PC-9 (cell line): Measurements from ENCODE around the gene JMJD1C.

ENCODE experiments used
- EZH2 ChIP-seq: fragments of 200-600 bp; sonication (generic); IDR thresholded peaks from 2 replicates; pipeline ENCODE4 v1.8.0; 2017; ENCODE audit warnings: antibody characterized with exemption, low read depth
- TF ChIP-seq, protein P1 (sequence below): fragments of 200-600 bp; sonication (generic); conservative IDR thresholded peaks from 2 replicates; pipeline ENCODE4 v1.6.1; 2017; ENCODE audit warnings: mixed run types, antibody characterized with exemption, mild to moderate bottlenecking, moderate library complexity

DNA sequence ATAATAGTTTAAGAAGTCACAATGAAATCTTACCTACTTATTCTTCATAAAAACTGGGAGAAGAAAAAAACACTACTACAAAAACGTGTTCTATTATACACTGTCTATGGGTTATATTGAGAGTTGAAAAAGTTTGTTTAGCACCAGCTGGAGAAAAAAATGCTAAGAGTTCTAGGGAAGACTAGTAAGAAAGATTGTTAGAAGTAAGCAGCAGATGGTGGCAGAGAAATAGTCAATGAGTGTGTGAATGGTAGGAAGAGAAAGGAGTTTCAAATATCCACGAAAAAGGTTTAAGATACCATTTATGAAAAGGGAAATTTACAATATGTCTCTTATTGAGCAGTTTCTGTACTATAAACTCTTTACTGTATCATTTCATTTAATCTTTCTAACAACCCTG, 208.0 kb downstream of the JMJD1C start:
- no peak for TF ChIP-seq EZH2
- TF ChIP-seq, protein P1, sequence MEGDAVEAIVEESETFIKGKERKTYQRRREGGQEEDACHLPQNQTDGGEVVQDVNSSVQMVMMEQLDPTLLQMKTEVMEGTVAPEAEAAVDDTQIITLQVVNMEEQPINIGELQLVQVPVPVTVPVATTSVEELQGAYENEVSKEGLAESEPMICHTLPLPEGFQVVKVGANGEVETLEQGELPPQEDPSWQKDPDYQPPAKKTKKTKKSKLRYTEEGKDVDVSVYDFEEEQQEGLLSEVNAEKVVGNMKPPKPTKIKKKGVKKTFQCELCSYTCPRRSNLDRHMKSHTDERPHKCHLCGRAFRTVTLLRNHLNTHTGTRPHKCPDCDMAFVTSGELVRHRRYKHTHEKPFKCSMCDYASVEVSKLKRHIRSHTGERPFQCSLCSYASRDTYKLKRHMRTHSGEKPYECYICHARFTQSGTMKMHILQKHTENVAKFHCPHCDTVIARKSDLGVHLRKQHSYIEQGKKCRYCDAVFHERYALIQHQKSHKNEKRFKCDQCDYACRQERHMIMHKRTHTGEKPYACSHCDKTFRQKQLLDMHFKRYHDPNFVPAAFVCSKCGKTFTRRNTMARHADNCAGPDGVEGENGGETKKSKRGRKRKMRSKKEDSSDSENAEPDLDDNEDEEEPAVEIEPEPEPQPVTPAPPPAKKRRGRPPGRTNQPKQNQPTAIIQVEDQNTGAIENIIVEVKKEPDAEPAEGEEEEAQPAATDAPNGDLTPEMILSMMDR = no peak
